Neuron (in vitro differentiated cells): Measurements from ENCODE around the gene HSPB2.

Experiments
- H2AFZ ChIP-seq: one replicate; pipeline ENCODE4 v1.6.1; 2013; ENCODE audit warnings: low read depth, mild to moderate bottlenecking, inconsistent platforms, low read length, moderate library complexity
- H3K27me3 ChIP-seq: one replicate; pipeline ENCODE4 v1.6.1; 2013; ENCODE audit warnings: low read length; ENCODE audit not compliant: insufficient read depth
- H3K36me3 ChIP-seq: one replicate; pipeline ENCODE4 v1.6.1; 2013; ENCODE audit warnings: low read length; ENCODE audit not compliant: insufficient read depth
- H3K4me1 ChIP-seq: one replicate; pipeline ENCODE4 v1.6.1; 2013; ENCODE audit warnings: low read length; ENCODE audit not compliant: insufficient read depth
- H3K4me3 ChIP-seq: 2 replicates; pipeline ENCODE4 v1.5.1; 2013; ENCODE audit warnings: mild to moderate bottlenecking, low read length, moderate library complexity
- H3K9me3 ChIP-seq: one replicate; pipeline ENCODE4 v1.6.1; 2013; ENCODE audit warnings: low read length

Gene HSPB2

DNA sequence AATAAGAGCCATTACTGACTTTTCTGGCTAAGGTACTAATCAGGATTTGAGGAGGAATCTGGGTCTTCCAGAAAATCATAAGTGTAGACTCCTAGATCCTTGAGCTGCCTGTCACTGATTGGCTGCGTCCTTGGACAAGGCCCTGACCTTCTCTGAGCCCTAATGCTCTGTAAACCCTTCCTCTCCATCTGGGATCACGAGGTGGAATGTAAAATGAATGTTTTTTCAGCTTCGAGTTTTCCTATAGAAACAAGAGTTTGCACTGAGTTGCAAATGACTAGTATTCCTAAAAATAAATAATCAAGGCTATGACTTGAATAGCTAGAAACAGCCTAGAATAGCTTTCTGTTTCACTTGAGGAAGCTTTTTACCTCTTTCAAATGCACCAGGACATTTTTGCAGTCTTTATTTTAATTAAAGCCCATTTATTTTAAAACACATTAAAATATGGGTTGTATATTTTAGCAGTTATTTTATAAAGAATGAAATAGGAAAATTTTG, 23.6 kb downstream of the HSPB2 start:
- Histone ChIP-seq H2AFZ (no peak overlapping the region), H3K27me3 (no peaks in the 10 kb centered on the region), H3K9me3 (no peaks in the 10 kb centered on the region), H3K4me1 (peaks cover 49% of the 10 kb centered on the region), H3K36me3 (peaks cover 12% of the 10 kb centered on the region), H3K4me3 (peak overlapping the region; percentile 50)

DNA sequence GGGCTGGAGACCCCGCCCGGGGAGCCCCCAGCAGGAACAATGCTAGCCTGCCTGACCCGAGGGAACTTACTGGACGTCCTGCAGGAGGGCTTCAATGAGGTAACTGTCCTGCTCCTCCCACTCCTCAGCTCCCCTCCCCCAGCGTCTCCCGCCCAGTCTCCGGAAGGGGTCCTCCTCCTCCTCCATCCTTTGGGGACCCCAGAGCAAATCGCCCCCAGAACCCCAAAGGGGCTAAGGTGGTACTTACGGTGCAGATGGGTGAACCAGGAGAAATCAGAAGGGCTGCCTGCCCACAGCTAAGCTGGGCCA, 24.9 kb downstream of the HSPB2 start:
- Histone ChIP-seq H3K4me3 (peak overlapping the region; percentile 50), H3K36me3 (peaks cover 16% of the 10 kb centered on the region), H3K27me3 (no peaks in the 10 kb centered on the region), H2AFZ (no peak overlapping the region), H3K9me3 (no peaks in the 10 kb centered on the region), H3K4me1 (peaks cover 49% of the 10 kb centered on the region)

DNA sequence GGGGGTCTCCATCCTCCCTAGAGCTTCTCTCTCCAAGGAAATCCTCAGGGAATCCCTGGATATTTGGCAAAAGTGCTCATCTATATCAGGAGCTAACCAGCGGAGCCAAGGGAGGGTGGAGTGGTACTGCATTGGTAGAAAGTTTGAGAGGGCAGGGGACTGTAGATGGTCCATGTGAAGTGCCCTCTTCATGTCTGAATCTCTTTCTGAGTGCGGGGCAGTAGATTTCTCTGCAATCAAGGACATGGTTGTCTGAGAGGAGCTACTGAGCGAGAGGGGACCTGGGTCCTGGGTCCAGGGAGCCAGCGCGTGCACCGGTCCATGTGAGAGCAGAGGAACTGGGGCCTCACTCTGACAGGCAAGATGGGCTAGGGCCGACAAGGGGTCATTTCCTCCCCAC, 25.3 kb downstream of the HSPB2 start:
- Histone ChIP-seq H3K27me3 (no peaks in the 10 kb centered on the region), H3K9me3 (no peaks in the 10 kb centered on the region), H2AFZ (no peak overlapping the region), H3K4me3 (peak overlapping the region; percentile 50), H3K4me1 (peaks cover 49% of the 10 kb centered on the region), H3K36me3 (peaks cover 13% of the 10 kb centered on the region)

DNA sequence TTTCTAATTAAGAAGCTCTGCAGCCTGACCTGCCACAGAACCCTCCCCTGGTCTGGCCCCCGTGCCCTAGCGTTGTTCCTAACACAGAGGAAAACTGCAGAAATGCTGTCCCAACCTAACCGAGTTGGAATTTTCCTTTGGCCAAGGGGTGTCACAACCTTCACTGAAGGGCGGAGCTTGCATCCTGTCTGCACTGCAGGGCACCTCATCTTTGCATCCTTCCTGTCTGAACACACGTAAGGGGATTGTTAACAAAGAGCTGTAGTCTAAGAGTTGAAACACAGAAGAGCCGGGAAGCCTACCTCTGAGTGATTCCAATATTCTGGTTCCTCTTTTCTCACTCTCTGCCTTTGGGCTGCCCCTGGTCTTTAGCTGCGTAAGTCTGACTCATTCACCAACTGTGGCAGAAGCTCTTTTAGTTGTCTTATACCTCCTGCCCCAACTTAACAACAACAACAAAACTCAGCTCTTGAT, 26.2 kb downstream of the HSPB2 start:
- Histone ChIP-seq H3K9me3 (no peaks in the 10 kb centered on the region), H3K36me3 (peaks cover 13% of the 10 kb centered on the region), H3K27me3 (no peaks in the 10 kb centered on the region), H3K4me1 (peaks cover 49% of the 10 kb centered on the region), H2AFZ (no peak overlapping the region), H3K4me3 (no peak overlapping the region)

DNA sequence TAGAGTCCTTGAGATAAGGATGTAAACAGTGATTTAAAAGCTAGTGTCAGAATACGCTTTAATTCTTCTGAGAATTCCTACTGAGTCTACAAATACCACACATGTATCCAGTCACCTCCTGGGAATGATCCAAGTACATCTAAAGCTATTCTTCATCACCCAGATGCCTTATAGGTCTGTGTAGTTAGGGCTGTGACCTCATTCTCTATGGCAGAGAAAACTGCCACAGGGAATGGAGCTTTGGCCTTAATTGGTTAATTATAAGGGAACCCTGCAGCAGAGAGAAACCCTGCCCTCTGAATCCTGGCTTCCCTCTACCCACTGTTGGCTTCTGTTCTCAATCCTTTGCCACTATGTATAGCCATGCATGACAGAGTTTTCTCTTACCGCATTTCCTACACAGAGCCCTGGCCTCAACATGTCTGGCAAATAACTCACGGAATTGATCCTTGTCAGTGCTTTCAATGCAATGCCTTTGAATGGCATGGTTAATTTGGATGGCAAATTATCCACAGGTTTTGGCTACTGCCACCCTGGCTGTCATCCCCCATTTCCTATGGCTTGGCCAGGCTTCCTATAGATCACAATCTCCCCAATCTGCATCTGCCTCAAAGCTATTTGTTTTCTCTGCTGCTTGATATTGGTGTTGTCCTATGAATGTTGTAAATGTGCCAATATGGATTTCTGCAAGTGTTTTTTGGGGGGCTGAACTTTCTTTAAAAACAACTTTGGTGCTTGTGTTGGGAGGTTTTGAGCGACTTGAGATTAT, 27.5 kb downstream of the HSPB2 start:
- Histone ChIP-seq H3K36me3 (peaks cover 22% of the 10 kb centered on the region), H2AFZ (no peak overlapping the region), H3K9me3 (no peaks in the 10 kb centered on the region), H3K4me1 (peaks cover 37% of the 10 kb centered on the region), H3K4me3 (no peak overlapping the region), H3K27me3 (no peaks in the 10 kb centered on the region)

DNA sequence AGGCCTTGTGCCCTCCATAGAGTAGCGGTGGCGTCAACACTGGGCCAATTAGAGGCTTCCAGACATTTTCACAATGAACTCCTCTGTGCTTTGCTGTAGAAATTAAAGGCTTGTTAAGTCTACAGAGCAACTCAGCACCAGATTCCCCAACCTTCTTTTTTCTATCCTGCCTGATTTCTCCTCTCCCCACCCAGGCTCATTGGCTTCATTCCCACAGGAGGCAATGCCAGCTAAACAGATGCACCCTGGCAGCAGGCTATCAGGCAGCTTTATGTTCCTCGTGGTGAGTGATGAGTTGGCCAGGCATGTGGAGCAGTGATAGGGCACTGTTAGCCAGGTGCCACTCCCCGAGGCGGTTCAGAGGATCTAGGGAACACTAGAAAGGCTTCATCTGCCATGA, 29.4 kb downstream of the HSPB2 start:
- H3K27me3 ChIP-seq, result no peaks in the 10 kb centered on the region
- peaks cover 22% of the 10 kb centered on the region for H3K36me3 ChIP-seq
- no peak overlapping the region for H3K4me3 ChIP-seq
- peaks cover 18% of the 10 kb centered on the region for H3K4me1 ChIP-seq
- no peak overlapping the region for H2AFZ ChIP-seq
- no peaks in the 10 kb centered on the region for H3K9me3 ChIP-seq

DNA sequence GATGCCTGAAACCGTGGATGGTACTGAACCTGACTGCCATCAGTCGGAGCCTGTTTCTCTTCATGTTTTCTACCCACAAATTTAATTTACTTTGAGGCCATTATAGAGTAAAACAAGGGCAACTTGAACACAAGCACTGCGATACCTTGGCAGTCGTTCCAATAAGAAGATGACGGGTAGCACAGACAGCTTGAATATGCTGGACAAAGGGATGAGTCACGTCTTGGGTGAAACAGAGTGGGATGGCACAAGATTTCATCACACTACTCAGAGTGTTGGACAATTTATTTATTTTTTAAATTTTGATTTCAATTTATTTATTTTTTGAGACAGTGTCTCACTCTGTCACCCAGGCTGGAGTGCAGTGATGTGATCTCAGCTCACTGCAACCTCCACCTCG, 30.3 kb downstream of the HSPB2 start:
- H3K9me3 ChIP-seq, result no peaks in the 10 kb centered on the region
- H2AFZ ChIP-seq, result no peak overlapping the region
- no peak overlapping the region for H3K4me3 ChIP-seq
- H3K4me1 ChIP-seq, result peaks cover 14% of the 10 kb centered on the region
- H3K27me3 ChIP-seq, result no peaks in the 10 kb centered on the region
- H3K36me3 ChIP-seq, result peaks cover 24% of the 10 kb centered on the region

DNA sequence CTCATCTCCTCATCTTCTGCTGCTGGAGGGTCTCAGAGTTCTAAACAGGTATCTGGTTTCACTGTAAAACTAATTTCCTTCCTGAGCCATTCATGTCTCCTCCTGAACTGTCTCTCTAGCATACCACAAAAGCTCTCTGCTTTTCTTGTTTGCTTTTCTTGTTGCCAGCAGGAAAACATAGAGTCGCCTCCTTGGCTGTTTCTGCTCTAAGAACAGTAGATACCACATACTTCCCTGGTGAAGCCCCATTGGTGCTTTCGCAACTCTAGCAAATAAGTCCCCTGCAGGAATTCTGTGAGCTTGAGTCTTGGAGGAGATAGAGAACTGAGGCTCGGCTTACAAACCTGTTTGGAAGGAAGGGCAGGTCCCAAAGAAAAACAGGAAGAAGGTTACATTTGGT, 31.6 kb downstream of the HSPB2 start:
- Histone ChIP-seq H3K9me3 (no peaks in the 10 kb centered on the region), H3K4me1 (peaks cover under 1% of the 10 kb centered on the region), H3K27me3 (no peaks in the 10 kb centered on the region), H3K4me3 (no peak overlapping the region), H3K36me3 (peaks cover 24% of the 10 kb centered on the region), H2AFZ (no peak overlapping the region)

DNA sequence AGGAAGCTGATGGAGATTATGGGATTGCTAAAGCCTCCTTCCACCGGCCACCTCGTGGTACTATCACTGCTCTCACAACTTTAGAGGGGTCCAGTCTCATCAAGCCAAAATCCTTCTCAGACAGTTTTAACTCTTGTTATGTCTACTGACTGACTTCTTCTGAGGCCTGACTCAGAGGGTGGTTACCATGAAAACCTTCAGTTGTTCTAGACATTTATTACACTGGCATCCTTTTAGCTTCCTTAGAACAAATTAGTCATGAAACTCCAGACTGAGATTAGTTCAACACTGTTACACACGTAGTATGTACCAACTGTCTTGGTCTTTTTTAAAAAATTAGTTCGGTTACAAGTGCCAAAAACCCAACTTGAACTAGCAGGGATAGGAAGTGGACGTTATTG, 32.1 kb downstream of the HSPB2 start:
- Histone ChIP-seq H3K27me3 (no peaks in the 10 kb centered on the region), H3K9me3 (no peaks in the 10 kb centered on the region), H2AFZ (no peak overlapping the region), H3K4me3 (no peak overlapping the region), H3K4me1 (no peaks in the 10 kb centered on the region), H3K36me3 (peaks cover 24% of the 10 kb centered on the region)

DNA sequence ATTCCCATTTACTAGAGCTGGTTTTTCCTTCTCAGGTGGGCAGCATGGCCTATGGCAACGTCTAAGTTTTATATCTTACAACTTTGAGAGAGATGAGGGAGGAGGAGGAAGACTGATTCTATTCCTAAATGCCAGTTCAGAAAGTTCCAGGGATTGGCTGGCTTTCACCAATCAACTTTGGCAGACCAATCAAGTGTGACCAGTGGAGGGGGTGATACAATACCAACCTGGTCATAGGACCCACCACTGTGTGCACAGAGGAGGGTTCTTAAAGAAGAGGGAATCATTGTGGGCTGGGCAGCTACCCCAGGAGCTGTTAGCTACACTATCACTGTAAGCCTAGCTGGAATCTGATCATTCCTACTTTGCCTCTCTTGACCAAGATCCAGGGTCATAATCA, 32.7 kb downstream of the HSPB2 start:
- no peaks in the 10 kb centered on the region for H3K9me3 ChIP-seq
- no peak overlapping the region for H3K4me3 ChIP-seq
- H3K36me3 ChIP-seq, result peaks cover 20% of the 10 kb centered on the region
- no peaks in the 10 kb centered on the region for H3K27me3 ChIP-seq
- no peak overlapping the region for H2AFZ ChIP-seq
- H3K4me1 ChIP-seq, result no peaks in the 10 kb centered on the region

DNA sequence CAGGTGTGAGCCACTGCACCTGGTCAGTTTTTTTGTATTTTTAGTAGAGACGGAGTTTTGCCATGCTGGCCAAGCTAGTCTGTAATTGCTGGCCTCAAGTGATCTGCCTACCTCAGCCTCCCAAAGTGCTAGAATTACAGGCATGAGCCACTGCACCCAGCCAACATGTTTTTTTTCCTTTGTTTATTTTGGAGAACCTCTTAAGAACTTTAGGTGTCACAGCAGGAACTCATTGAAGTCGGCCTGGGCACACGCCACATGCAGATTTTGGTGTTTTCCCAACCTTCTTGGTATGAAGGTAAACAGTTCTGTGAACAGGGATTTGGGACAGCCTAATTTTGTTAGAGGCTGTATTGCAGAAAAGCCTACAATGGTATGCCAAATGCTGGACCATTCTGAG, 34.0 kb downstream of the HSPB2 start:
- Histone ChIP-seq H3K4me3 (no peak overlapping the region), H3K4me1 (no peaks in the 10 kb centered on the region), H2AFZ (no peak overlapping the region), H3K27me3 (no peaks in the 10 kb centered on the region), H3K9me3 (no peaks in the 10 kb centered on the region), H3K36me3 (peaks cover 15% of the 10 kb centered on the region)

DNA sequence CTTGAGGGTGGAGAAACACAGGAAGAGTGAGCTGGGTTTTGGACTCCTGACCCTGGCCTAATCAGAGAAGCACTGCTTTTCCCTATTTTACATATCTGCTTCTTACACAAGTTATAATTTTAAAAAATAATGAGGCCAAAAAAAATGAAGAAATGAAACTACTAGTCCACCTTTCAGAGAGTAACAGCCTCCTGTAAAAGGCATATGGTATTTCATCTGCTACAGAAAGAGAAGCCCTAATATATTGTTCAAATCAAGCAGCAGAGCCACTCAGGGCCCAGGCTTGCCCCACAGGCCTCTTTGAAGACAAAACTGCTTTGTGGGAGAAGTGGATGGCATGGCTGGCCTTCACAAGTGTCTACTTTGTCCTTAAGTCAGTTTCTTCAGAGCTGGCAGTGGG, 34.6 kb downstream of the HSPB2 start:
- no peaks in the 10 kb centered on the region for H3K9me3 ChIP-seq
- no peaks in the 10 kb centered on the region for H3K27me3 ChIP-seq
- no peak overlapping the region for H2AFZ ChIP-seq
- no peaks in the 10 kb centered on the region for H3K4me1 ChIP-seq
- H3K4me3 ChIP-seq, result no peak overlapping the region
- peaks cover 12% of the 10 kb centered on the region for H3K36me3 ChIP-seq

DNA sequence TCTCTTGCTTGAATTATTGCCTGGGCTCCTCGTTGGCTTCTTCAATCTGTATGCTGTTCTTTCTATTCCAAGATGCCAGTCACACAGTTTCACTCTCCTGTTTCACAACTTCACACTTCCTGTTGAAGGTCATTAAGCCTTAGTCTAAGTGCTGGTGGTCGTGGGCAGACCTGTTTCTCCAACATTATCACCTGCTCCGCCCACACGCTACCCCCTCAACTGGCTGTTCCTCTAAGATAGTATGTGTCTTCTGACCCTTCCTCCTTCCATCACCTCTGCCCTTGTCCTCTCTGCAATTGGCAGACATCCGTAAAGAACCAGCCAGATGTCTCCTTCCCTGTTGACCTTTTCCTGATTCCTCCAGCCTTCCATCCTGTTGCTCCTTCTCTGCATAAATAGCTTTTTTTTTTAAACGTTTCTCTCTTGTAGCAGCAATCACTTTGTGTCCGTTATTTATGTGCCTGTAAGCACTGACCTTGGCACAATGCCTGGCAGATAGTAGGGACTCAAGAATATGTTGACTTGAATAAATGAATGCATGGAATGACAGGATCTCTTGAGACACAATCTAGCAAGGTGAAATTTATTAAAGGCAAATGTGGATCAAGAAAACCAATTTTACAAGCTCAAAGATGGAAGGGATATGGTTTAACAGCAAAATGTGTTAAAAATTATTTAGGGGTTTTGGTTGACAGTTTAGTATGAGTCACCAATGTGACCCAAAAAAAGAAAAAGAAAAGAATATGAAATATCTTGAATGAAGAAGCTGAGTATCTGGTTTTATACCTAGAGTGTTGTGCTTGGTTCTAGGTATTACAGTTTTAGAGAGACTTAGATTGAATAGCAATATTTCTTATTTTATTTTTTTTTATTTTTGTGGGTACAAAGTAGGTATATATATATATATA, 37.2 kb downstream of the HSPB2 start:
- peaks cover 2% of the 10 kb centered on the region for H3K9me3 ChIP-seq
- H3K4me1 ChIP-seq, result no peaks in the 10 kb centered on the region
- no peaks in the 10 kb centered on the region for H3K27me3 ChIP-seq
- H3K36me3 ChIP-seq, result peaks cover 2% of the 10 kb centered on the region
- no peak overlapping the region for H2AFZ ChIP-seq
- H3K4me3 ChIP-seq, result no peak overlapping the region
